Esophagus mucosa (tissue), 1 donor: ENCODE results near the gene CAMK2A. TPM values are rescaled to one million over a fixed set of nuclear protein-coding genes. Genes with fewer than 3 reads are reported as not detected.

ENCODE experiments used
- total RNA-seq: library from RNA; stranded (reverse); gene quantifications from one replicate; pipeline ENCODE4 v1.2.4, GENCODE V29; 2023
- donor health status: DM: yes; HTN: yes; CAD: no.

Gene CAMK2A
- total RNA-seq, 1 donor from 2014 or later, result 0.28 TPM

Other genes starting within 250 kb of the CAMK2A start
- 2.7 TPM for gene CSF1R, start 203.2 kb downstream of the CAMK2A start, total RNA-seq
- 11.5 TPM for gene PDGFRB, start 133.9 kb downstream of the CAMK2A start, total RNA-seq
- not detected for gene CDX1, start 123.0 kb downstream of the CAMK2A start, total RNA-seq
- not detected for gene SLC6A7, start 99.7 kb downstream of the CAMK2A start, total RNA-seq
- gene ARSI, start 13.1 kb upstream of the CAMK2A start, total RNA-seq, result 1.7 TPM
- gene TCOF1, start 67.9 kb upstream of the CAMK2A start, total RNA-seq, result 24.8 TPM
- 125 TPM for gene CD74, start 123.1 kb upstream of the CAMK2A start, total RNA-seq
- 1,847 TPM for gene RPS14, start 160.0 kb upstream of the CAMK2A start, total RNA-seq
- 112 TPM for gene NDST1, start 218.4 kb upstream of the CAMK2A start, total RNA-seq